Hematopoietic multipotent progenitor cell treated with erythropoietin and hydrocortisone succinate and interleukin-3 and kit ligand, for 15 days (in vitro differentiated cells): ENCODE measurements around the gene MAGOHB.

Experiments used
- DNase-seq: peaks from one replicate; pipeline ENCODE4 v3.0.0-alpha.2; 2015; ENCODE audit warnings: low spot score

Gene MAGOHB

DNA sequence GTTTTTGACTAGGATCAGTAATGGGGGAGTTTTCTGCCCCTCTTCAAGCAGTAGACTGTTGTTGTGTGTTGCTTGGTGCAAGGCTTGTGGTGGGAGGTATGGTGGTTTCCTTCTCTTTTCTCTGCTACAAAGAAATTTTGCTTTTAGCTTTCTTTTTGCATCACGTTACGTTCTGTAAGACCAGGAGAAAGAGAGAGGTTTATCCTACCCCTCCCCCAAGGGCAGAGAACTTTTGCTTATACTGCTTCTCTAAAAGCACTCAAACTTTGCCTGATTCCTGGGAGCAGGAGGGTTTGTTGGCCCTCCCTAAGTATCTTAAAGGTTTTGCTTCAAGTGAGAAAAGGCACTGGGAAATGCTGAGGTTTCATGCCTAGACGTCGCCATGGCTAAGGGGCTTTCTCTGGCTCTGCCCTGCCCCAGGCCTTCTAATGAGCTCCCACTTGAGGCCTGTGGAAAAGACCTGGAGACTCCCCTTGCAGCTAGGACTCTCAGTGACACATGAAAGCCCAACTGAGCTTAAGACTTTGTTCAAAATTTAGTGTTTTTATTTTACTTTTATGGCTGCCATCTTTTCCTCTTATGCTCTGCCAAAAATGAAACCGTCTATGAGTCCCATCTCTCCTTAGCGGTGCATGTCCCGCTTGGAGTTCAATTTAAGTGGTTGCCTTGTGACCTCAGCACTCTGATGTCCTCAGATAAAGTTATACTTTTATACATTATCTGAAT is 58.5 kb downstream of the MAGOHB start:
- DNase-seq: no peak

DNA sequence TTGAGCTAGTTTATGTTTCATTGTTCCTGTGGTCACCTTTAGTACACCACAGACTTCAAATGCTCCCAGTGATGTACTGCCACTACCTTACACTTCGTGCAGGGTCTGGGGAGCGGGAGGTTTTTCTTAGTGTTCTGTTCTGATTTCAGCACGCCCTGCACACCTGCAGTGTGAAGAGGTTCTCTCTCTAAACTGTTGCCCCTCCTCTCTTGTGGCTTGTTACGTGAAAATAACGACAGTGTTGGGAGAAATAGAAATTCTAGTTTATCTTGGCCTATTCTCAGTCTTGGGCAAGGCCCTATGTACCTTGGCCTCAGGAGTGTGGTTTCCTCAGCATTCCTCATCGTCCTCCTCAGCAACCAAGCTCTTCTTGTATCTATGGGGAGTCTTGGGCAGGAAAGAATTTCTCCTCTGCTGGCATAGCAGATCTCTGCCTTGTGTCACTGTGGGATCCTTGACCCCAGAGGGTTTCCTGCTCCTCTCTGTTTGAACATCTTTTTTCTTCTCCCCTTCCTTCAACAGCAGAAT is 59.1 kb downstream of the MAGOHB start:
- no peak for DNase-seq
